GM23248 (cell line): Measurements from ENCODE around the gene IP6K3.

Source experiments
- EZH2 ChIP-seq: fragments of 200-600 bp; sonication (generic); IDR thresholded peaks from 2 replicates; pipeline ENCODE4 v1.6.1; 2018; ENCODE audit warnings: antibody characterized with exemption, mild to moderate bottlenecking; ENCODE audit not compliant: insufficient read depth, poor library complexity, severe bottlenecking
- EZH2phosphoT487 ChIP-seq: fragments of 200-600 bp; sonication (generic); IDR thresholded peaks from 2 replicates; pipeline ENCODE4 v1.6.1; 2018; ENCODE audit warnings: antibody characterized with exemption, moderate library complexity, mild to moderate bottlenecking, low read depth; ENCODE audit not compliant: insufficient read depth

DNA sequence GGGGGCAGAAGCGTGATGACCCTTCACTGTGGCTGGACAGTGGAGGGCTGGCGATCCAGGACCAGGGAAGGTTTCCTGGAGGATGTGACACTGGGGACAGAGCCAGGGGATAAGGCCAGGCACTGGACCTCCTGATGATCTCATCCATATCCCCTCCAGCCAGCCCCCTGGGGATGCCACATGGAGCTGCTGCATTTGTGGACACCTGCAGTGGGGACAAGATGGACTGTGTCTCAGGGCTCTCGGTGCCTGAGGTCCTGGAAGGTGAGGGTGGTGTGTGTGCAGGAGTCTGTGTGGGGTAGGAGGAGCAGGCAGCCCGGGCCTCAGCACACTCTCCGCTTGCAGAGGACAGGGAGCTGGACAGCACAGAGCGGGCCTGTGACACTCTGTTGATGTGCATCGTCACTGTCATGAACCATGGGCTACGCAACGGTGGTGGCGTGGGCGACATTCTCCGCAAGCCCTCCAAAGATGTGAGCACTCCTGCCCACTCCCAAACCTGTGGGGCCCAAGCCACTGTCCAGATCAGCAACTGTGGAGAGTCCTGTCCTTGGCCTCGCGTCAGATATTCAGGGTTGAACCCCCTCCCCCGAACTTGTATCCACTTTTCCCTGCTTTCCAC is 55.1 kb downstream of the IP6K3 start:
- TF ChIP-seq EZH2 = no peak
- no peak for TF ChIP-seq EZH2phosphoT487
